Fibroblast of peridontal ligament (primary cell): ENCODE measurements around the gene BCR.

Experiments
- DNase-seq: peaks from one replicate; pipeline ENCODE4 v3.0.0-alpha.2; 2010; ENCODE audit errors: extremely low read depth

The BCR gene

DNA sequence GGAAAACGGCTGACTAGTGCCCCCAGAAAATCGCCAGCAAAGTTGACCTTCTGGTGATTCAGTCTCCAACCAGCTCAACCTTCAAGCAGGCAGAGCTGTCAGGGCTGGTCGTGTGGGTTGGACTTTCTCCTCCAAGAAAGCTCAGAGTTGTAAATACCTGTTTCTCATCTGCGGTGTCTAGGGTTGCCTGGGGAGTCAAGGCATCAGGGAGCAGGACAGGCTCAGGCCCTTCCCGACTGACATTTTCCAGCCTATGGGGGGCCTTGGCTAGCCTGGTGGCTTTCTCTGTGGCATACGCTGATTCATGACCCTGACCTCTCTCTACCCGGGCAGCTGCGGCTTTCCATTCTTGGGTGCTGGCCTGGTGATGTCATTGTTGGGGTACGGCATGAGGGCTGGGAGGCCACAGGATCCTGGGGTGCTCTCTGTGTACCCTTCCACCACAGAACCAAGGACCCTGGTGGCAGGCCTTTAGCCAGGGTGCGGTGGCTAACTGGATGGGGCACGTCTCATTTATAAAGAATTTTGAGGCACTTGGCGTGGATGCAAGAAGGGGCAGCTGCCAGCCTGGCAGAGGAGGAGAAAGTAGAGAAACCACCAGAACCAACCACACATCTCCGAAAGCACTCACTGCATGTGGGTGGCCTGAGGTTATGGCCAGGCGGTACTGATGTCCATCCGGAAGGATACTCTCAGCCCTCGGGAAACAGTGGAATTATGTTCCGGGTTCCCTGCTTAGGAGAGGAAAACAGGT, 64.9 kb downstream of the BCR start:
- DNase-seq = peak; percentile 37

- no peak for DNase-seq
These were observed 65.5 kb downstream of the BCR start for GRCh38 chr22:23245799-23246136.

- DNase-seq = no peak
These were observed 66.9 kb downstream of the BCR start for GRCh38 chr22:23246982-23247766.

GRCh38 chr22:23248583-23248982, 68.3 kb downstream of the BCR start:
- DNase-seq = peak; percentile 48

DNA sequence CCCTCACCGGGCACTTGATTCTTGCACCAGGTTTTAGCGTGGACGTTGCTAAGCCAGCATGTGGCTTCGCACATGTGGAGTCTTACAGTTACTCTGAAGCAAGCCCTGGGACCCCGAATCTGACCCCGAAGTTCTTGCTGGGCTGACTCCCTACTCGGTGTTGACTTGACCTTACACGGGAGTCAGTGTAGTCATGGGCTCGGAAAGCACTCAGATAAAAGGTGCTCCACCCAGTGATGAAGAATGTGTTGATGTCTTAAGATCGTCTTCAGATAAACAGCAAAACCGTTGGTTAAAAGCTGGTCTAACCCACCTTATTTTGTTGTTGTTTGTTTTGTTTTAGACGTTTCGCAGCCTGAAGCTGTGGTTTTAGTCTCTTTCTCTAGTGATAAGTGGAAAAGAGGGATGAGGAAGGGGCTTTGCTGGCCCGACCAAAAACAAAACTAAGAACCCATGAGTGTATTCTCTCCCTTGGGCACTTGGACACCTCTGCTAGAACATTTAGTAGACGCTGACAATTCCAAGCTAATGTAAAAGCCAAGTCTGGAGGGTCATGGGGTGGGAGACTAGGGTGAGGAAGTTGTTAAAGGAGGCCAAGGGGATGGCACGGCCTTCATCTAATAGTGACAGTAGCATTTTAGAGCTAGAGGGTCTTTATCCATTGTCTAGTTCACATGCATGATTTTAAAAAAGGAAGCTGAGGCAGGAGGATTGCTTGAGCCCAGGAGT, 69.9 kb downstream of the BCR start:
- DNase-seq = no peak

GRCh38 chr22:23250785-23251363, 70.6 kb downstream of the BCR start:
- DNase-seq = no peak

GRCh38 chr22:23251445-23252093, 71.3 kb downstream of the BCR start:
- peak; percentile 24 for DNase-seq

- DNase-seq = no peak
These were observed 73.3 kb downstream of the BCR start for GRCh38 chr22:23253475-23254055.

GRCh38 chr22:23255506-23256170, 75.3 kb downstream of the BCR start:
- no peak for DNase-seq

GRCh38 chr22:23256171-23256932, 76.0 kb downstream of the BCR start:
- DNase-seq = no peak

- DNase-seq = peak; percentile 23
These were observed 76.9 kb downstream of the BCR start for GRCh38 chr22:23256986-23257888.

GRCh38 chr22:23257889-23258825, 77.8 kb downstream of the BCR start:
- no peak for DNase-seq

- DNase-seq = no peak
These were observed 78.5 kb downstream of the BCR start for GRCh38 chr22:23258826-23259170.

DNA sequence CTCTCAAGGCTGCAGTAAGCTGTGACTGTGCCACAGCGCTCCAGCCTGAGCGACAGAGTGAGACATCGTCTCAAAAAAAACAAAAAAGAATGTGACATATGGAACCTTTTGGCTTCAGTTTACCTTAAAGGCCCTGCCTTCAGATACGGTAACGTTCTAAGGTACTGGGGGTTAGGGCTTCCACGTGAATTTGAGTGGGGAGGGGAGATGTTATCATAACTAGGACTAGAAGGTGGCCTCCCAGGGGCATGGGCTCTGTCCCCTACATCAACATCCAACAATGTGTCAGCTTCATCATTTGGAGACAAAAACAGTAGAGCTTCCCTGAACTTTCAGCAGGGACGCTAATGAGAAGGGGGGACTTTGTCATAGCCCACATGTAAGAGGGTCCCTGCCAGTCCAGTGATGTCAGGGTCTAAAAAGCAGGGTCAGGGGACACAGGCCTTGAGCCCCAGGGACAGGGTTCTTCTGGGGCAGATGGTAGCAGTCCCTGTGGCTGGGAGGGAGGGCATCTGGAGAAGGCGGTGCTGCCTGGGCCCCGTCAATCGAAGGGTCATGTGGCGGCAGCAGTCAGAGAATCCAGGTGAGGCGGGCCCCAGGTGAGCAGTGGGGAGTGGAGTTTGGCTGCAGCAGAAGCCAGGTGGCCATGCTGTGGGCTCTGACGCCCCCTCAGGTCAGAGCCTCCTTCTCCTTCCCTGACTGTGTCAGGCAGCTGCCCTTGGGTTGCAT, 79.8 kb downstream of the BCR start:
- no peak for DNase-seq

GRCh38 chr22:23260645-23261581, 80.6 kb downstream of the BCR start:
- no peak for DNase-seq

- DNase-seq = no peak
These were observed 81.7 kb downstream of the BCR start for GRCh38 chr22:23261900-23262450.
